HEK293T (cell line): ENCODE results near the gene CLINT1.

Experiments
- CTCF ChIA-PET: fragments of 350-600 bp; formaldehyde crosslinking; extraction: SDS; loops from one replicate; lab custom pipeline; 2021; ENCODE audit warnings: antibody characterized with exemption, inconsistent platforms; lab: Yijun Ruan, JAX
- POLR2A ChIA-PET: fragments of 350-600 bp; formaldehyde crosslinking; extraction: SDS; loops from one replicate; lab custom pipeline; 2020; ENCODE audit warnings: antibody characterized with exemption, inconsistent platforms; lab: Yijun Ruan, JAX
- DNase-seq: peaks from one replicate; pipeline ENCODE4 v3.0.0; 2012; ENCODE audit warnings: mixed read lengths; ENCODE audit errors: extremely low spot score
- ARNT ChIP-seq: fragments of 450-650 bp; IDR thresholded peaks from 2 replicates; pipeline ENCODE4 v1.6.1; 2017; ENCODE audit warnings: mild to moderate bottlenecking
- BHLHE40 ChIP-seq: fragments of 450-650 bp; IDR thresholded peaks from 2 replicates; pipeline ENCODE4 v1.6.1; 2016; ENCODE audit warnings: mild to moderate bottlenecking, moderate library complexity, borderline replicate concordance
- CTBP1 ChIP-seq: fragments of 450-650 bp; IDR thresholded peaks from 2 replicates; pipeline ENCODE4 v1.6.1; 2016; ENCODE audit warnings: borderline replicate concordance
- ELF4 ChIP-seq: fragments of 450-650 bp; IDR thresholded peaks from 2 replicates; pipeline ENCODE4 v1.6.1; 2017; ENCODE audit warnings: antibody characterized with exemption
- FOXA1 ChIP-seq: fragments of 450-650 bp; IDR thresholded peaks from 2 replicates; pipeline ENCODE4 v1.6.1; 2016; ENCODE audit warnings: mild to moderate bottlenecking
- FOXK2 ChIP-seq: fragments of 450-650 bp; IDR thresholded peaks from 2 replicates; pipeline ENCODE4 v1.6.1; 2016; ENCODE audit warnings: mild to moderate bottlenecking
- FOXM1 ChIP-seq: fragments of 450-650 bp; IDR thresholded peaks from 2 replicates; pipeline ENCODE4 v1.6.1; 2017; ENCODE audit warnings: mild to moderate bottlenecking, borderline replicate concordance
- HDGF ChIP-seq: fragments of 450-650 bp; IDR thresholded peaks from 2 replicates; pipeline ENCODE4 v1.6.1; 2017; ENCODE audit warnings: antibody characterized with exemption, borderline replicate concordance
- L3MBTL2 ChIP-seq: fragments of 450-650 bp; conservative IDR thresholded peaks from 2 replicates; pipeline ENCODE4 v1.6.1; 2016; ENCODE audit warnings: mild to moderate bottlenecking
- LEF1 ChIP-seq: fragments of 450-650 bp; IDR thresholded peaks from 2 replicates; pipeline ENCODE4 v1.6.1; 2017; ENCODE audit warnings: mild to moderate bottlenecking, borderline replicate concordance
- NFRKB ChIP-seq: fragments of 450-650 bp; IDR thresholded peaks from 2 replicates; pipeline ENCODE4 v1.6.1; 2016; ENCODE audit warnings: mild to moderate bottlenecking, moderate library complexity
- SP1 ChIP-seq: fragments of 450-650 bp; IDR thresholded peaks from 2 replicates; pipeline ENCODE4 v1.6.1; 2017
- SUZ12 ChIP-seq: fragments of 450-650 bp; IDR thresholded peaks from 2 replicates; pipeline ENCODE4 v1.6.1; 2016; ENCODE audit warnings: mild to moderate bottlenecking
- TARDBP ChIP-seq: fragments of 450-650 bp; IDR thresholded peaks from 2 replicates; pipeline ENCODE4 v1.6.1; 2016
- ZNF384 ChIP-seq: fragments of 450-650 bp; IDR thresholded peaks from 2 replicates; pipeline ENCODE4 v1.6.1; 2016
- TF ChIP-seq, protein P1 (sequence below): fragments of 450-650 bp; IDR thresholded peaks from 2 replicates; pipeline ENCODE4 v1.6.1; 2016

The CLINT1 gene

DNA sequence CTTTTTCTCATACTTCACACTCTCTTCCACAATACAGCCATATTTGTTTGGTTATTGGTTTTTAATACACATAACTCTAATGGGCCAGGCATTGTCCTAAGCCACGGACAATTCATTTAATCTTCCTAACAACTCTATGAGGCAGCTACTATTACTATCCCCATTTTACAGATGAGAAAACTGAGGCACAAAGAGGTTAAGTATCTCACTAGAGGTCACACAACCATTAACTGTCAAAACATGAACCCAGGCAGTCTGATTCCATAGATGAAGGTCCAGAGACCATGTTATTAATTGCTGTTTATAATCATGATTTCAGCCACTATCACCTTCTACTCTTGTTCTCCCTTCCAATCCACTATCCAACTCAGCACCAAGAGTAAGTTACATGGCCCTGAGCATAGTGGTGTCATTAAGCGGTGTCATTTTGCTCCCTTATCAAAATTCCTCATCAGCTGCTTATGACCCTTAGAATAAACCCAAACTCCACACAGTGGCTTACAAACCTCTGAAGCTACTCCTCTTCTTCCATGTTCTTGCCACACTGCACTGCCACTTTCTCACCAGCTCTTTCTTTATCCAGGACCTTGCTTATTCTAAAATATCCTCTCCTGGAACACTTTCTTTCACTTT, 22.7 kb downstream of the CLINT1 start:
- CTCF ChIA-PET: interaction anchor here (0.6 kb wide), 1 partner anchor 94 kb away, joined by 3 read pairs; no protein-coding TSS in a partner anchor
- POLR2A ChIA-PET: interaction anchor here (1.0 kb wide), 1 partner anchor 23 kb away, joined by 3 read pairs; no protein-coding TSS in a partner anchor
- no peak for TF ChIP-seq FOXA1
- no peak for DNase-seq

DNA sequence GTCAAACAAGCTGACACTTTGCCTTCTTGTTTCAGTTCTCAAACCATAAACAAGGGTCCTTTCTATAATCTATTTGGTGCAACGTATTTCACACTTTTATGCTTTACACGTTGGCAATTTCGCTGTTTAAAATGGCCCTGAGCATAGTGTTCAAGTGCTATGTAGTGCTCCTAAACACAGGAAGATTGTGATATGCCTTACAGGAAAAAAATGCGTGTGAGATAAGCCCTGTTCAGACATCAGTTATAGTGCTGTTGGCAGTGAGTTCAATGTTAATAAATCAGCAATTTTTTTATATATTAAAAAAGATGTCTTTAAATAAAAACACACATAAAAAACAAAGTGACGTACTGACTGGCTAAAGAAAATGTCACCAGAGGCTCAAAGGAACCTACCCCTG, 23.9 kb downstream of the CLINT1 start:
- CTCF ChIA-PET: interaction anchor here (0.7 kb wide), 1 partner anchor 286 kb away, joined by 4 read pairs; no protein-coding TSS in a partner anchor
- no peak for DNase-seq
- TF ChIP-seq HDGF: no peak
- TF ChIP-seq TARDBP: no peak
- TF ChIP-seq ELF4: no peak
- TF ChIP-seq, protein P1, sequence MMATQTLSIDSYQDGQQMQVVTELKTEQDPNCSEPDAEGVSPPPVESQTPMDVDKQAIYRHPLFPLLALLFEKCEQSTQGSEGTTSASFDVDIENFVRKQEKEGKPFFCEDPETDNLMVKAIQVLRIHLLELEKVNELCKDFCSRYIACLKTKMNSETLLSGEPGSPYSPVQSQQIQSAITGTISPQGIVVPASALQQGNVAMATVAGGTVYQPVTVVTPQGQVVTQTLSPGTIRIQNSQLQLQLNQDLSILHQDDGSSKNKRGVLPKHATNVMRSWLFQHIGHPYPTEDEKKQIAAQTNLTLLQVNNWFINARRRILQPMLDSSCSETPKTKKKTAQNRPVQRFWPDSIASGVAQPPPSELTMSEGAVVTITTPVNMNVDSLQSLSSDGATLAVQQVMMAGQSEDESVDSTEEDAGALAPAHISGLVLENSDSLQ: no peak
- TF ChIP-seq L3MBTL2: no peak
- TF ChIP-seq FOXK2: no peak
- TF ChIP-seq ZNF384: no peak
- no peak for TF ChIP-seq SP1
- TF ChIP-seq FOXA1: no peak
- TF ChIP-seq ARNT: no peak
- no peak for TF ChIP-seq FOXM1
- no peak for TF ChIP-seq SUZ12
- no peak for TF ChIP-seq BHLHE40
- POLR2A ChIA-PET: no interaction called here

DNA sequence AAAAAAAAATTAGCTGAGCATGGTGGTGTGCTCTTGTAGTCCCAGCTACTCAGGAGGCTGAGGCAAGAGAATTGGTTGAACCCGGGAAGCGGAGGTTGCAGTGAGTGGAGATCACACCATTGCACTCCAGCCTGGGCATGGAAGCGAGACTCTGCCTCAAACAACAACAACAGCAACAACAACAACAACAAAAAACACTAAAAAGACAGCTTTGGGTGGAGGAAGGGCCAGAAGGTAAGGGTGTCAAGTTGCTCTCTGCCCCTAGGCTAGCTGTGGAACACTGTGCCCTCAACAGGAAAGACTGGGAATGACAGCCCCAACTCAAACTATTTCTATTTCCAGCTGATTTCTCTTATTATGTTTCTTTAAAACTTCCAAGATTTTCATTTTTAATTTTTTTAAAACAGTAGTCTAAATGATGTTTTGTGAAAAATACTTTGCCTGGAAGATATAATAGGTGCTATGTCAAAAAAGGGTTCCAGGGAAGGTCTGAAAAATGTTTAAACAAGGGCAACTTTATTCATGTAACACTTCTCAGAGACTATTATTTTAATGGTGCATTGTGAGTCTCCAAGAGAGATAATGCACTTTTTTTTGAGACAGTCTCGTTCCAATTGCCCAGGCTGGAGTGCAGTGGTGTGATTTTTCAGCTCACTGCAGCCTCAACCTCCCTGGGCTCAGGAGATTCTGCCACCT, 29.9 kb downstream of the CLINT1 start:
- DNase-seq: peak; percentile 51
- POLR2A ChIA-PET: interaction anchor here (0.7 kb wide), 1 partner anchor 30 kb away, joined by 3 read pairs; the partner anchor contains the start of gene CLINT1
- CTCF ChIA-PET: interaction anchor here (0.6 to 1.5 kb wide), 6 partner anchors 9 to 1529 kb away, joined by 3 to 6 read pairs (median 4); no protein-coding TSS in a partner anchor
- TF ChIP-seq L3MBTL2: no peak
- TF ChIP-seq, protein P1: 0 out of 2 replicates have a peak, but pooled peaks have one; percentile 28
- no peak for TF ChIP-seq HDGF
- TF ChIP-seq ZNF384: peak; percentile 64
- no peak for TF ChIP-seq SP1

DNA sequence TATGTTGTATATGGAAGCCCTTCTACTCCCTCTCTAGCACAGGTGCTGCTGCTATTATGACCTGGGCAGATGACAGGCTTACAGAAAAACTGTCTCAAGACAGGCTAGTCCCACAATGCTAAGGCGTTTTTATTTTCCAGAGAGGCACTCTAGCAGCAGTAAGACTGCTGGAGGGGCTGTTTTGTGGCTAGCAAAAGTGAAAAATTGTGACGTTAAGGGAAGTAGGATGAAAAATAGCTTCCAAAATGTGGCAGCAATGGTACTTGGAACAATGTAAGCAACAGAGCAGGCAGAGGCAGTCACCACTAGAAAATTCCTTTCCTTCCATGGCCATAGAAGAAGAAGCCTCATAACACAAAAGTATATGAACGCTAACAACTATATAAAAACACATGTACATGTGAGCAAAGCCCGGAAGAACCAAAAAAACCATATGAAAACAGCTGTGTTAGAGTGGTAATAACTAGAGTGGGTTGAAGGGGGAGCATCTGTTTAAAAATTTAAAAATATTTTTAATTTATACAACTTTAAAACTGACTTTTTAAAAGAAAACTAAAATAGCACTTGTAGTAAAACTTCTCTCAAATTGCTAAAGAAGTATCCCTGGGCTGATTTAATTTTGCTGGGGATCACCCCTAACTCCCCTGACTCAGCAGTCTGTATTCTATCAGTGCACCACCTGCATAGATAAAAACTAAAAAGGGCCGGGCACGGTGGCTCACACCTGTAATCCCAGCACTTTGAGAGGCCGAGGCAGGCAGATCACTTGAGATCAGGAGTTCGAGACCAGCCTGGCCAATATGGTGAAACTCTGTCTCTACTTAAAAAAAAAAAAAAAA, 30.6 kb downstream of the CLINT1 start:
- DNase-seq: no peak
- POLR2A ChIA-PET: interaction anchor here (0.7 kb wide), 1 partner anchor 30 kb away, joined by 3 read pairs; the partner anchor contains the start of gene CLINT1
- TF ChIP-seq LEF1 (no peak), SP1 (no peak), ELF4 (no peak), TARDBP (no peak), ARNT (no peak), HDGF (no peak), FOXA1 (no peak), SUZ12 (no peak), CTBP1 (no peak)
- CTCF ChIA-PET: interaction anchor here (0.6 to 0.8 kb wide), 5 partner anchors 8 to 1530 kb away, joined by 3 to 6 read pairs (median 4); no protein-coding TSS in a partner anchor

DNA sequence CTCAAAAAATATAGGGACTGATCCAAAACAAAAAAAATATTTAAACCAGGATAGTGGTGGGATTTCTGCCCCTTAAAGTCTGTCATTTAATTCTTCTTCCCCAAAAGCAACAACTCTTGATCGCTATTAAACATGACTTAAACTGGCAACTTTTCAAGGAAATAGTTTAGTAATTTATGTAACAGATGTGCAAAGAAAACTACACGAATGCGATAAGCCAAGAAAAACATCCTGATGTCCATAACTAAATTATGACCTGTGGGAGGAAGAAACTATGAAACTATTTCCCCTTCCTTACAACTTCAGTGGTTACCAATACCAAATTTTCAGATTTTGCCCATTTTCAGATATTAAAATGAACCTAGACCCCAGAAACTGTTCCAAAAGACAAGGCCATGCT, 31.5 kb downstream of the CLINT1 start:
- POLR2A ChIA-PET: no interaction called here
- TF ChIP-seq SP1 (no peak), LEF1 (no peak), FOXA1 (no peak), BHLHE40 (no peak), FOXM1 (no peak), L3MBTL2 (no peak), NFRKB (no peak), SUZ12 (no peak)
- CTCF ChIA-PET: no interaction called here
- DNase-seq: no peak

DNA sequence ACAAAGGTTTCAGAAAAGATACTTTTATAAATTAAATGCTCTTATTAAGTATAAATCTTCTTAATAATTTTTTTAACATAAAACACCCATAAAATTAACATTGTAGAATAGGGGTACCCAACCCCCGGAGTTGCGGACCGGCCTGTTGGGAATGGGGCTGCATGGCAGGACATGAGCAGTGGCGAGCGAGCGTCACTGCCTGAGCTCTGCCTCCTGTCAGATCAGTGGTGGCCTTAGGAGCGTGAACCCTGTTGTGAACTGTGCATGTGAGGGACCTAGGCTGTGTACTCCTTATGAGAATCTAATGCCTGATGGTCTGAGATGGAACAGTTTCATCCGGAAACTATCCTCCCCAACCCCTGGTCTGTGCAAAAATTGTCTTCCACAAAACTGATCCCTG, 35.3 kb downstream of the CLINT1 start:
- no peak for DNase-seq
- TF ChIP-seq BHLHE40: no peak
- CTCF ChIA-PET: no interaction called here
- POLR2A ChIA-PET: no interaction called here
